ENCODE measurements around the gene NUP98. TPM values are rescaled to one million over a fixed set of nuclear protein-coding genes. Genes with fewer than 3 reads are reported as not detected.
"Not testable (repeated sequence)": the region's sequence is repeated elsewhere in the genome, so short reads cannot be mapped to it uniquely, and the experiment has no call there.

The NUP98 gene
- total RNA-seq, 1 experiment from 2014 or later = 59.7 TPM

DNA sequence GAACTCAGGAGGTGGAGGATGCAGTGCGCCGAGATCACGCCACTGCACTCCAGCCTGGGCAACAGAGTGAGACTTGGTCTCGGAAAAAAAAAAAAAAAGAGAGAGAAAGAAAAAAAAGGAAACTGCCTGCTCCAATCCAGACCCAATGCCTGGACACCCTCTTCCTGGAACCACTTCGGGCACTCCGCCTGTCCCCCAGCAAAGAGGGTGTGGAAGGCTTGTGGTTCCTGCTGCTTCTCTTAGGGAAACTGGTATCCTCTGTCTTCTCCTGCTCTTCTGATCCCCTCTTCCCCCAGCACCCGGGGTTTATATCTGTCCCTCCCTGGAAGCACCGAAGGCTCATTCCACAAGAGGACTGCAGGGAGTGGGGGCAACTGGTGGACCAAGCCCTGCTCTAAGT is 139.1 kb downstream of the NUP98 start:
- no peaks in the 10 kb centered on the region for H3F3A ChIP-seq (ENCODE audit: insufficient read depth, low read depth)
- peaks cover 7% of the 10 kb centered on the region; the same call in 1 of the 2 replicates for H3K27me3 ChIP-seq (ENCODE audit: insufficient read depth, low read depth)
- POLR2A ChIA-PET (ENCODE audit: unreplicated experiment) = no interaction called here

GRCh38 chr11:3657331-3657730 is 140.0 kb downstream of the NUP98 start:
- H3K4me3 ChIP-seq; H3K4me1 ChIP-seq (replicated peaks; ENCODE audit: insufficient read depth); BruUV-seq (replicated peaks); H3K27me3 ChIP-seq (ENCODE audit: insufficient read depth, low read depth); DNase-seq; H3K4me2 ChIP-seq; H3K9me3 ChIP-seq (ENCODE audit: insufficient read depth, low read depth); POLR2A ChIA-PET (ENCODE audit: unreplicated experiment); H2AFZ ChIP-seq; intact Hi-C loops (cut with micrococcal nuclease; ENCODE audit: unreplicated experiment); H3K9me2 ChIP-seq (ENCODE audit: insufficient read depth); H3K36me3 ChIP-seq (ENCODE audit: low read depth); CTCF ChIA-PET; H3F3A ChIP-seq (ENCODE audit: insufficient read depth, low read depth); H4K20me1 ChIP-seq (ENCODE audit: insufficient read depth); H3K27ac ChIP-seq; H3K79me2 ChIP-seq (ENCODE audit: low read depth): not testable (repeated sequence)

More for the DNA sequence above, 139.1 kb downstream of the NUP98 start:
- Histone ChIP-seq H3K36me3 (ENCODE audit: low read depth) (no peaks in the 10 kb centered on the region), H3K4me3 (no peak overlapping the region), H3K4me1 (replicated peaks; ENCODE audit: insufficient read depth) (no peaks in the 10 kb centered on the region), H3K27ac (no peak overlapping the region), H4K20me1 (ENCODE audit: insufficient read depth) (no peaks in the 10 kb centered on the region), H3K9me2 (ENCODE audit: insufficient read depth) (no peaks in the 10 kb centered on the region), H3K79me2 (ENCODE audit: low read depth) (no peaks in the 10 kb centered on the region), H3K4me2 (no peak overlapping the region), H3K9me3 (ENCODE audit: insufficient read depth, low read depth) (no peaks in the 10 kb centered on the region), H2AFZ (no peak overlapping the region)
- CTCF ChIA-PET = no interaction called here
- intact Hi-C loops (cut with micrococcal nuclease; ENCODE audit: unreplicated experiment) = no loop called here
- no TSS peak for BruUV-seq (replicated peaks)
- no peak for TF ChIP-seq EZH2 (IDR thresholded peaks at IDR 0.05; ENCODE audit: low read depth)
- no peak for TF ChIP-seq CTCF (conservative IDR thresholded peaks at IDR 0.05)
- no peak for DNase-seq

DNA sequence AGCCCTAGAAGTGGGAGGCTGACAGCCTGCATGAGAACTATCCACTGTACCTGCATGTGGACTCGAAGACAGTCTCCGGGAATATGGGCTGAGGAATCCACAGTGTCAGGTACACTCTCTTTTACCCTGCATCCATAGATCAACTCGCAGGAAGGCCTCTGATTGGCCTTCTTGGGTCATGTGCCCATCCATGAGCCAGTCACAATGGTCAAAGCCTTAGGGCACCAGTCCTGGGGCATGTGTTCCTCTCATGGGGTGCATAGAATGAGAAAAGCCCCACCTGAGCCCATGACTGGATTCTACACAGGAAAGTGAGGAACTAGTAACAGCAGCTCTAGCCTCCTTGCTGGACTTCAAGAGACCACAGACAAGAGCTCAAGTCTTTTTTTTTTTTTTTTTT is 141.8 kb downstream of the NUP98 start:
- H3F3A ChIP-seq (ENCODE audit: insufficient read depth, low read depth) = no peaks in the 10 kb centered on the region
- intact Hi-C loops (cut with micrococcal nuclease; ENCODE audit: unreplicated experiment) = no loop called here
- no peak overlapping the region for H2AFZ ChIP-seq
- no peak for TF ChIP-seq CTCF (conservative IDR thresholded peaks at IDR 0.05)
- no peak for TF ChIP-seq EZH2 (IDR thresholded peaks at IDR 0.05; ENCODE audit: low read depth)
- H3K27ac ChIP-seq = no peak overlapping the region
- H3K36me3 ChIP-seq (ENCODE audit: low read depth) = no peaks in the 10 kb centered on the region
- no peaks in the 10 kb centered on the region for H4K20me1 ChIP-seq (ENCODE audit: insufficient read depth)
- H3K27me3 ChIP-seq (ENCODE audit: insufficient read depth, low read depth) = peaks cover 7% of the 10 kb centered on the region; the same call in 1 of the 2 replicates
- BruUV-seq (replicated peaks) = no TSS peak
- H3K4me1 ChIP-seq (replicated peaks; ENCODE audit: insufficient read depth) = no peaks in the 10 kb centered on the region
- ChIA-PET POLR2A (ENCODE audit: unreplicated experiment) (no interaction called here), CTCF (no interaction called here)
- no peaks in the 10 kb centered on the region for H3K9me2 ChIP-seq (ENCODE audit: insufficient read depth)
- H3K79me2 ChIP-seq (ENCODE audit: low read depth) = no peaks in the 10 kb centered on the region
- H3K4me2 ChIP-seq = no peak overlapping the region
- H3K9me3 ChIP-seq (ENCODE audit: insufficient read depth, low read depth) = no peaks in the 10 kb centered on the region
- no peak for DNase-seq
- H3K4me3 ChIP-seq = no peak overlapping the region

DNA sequence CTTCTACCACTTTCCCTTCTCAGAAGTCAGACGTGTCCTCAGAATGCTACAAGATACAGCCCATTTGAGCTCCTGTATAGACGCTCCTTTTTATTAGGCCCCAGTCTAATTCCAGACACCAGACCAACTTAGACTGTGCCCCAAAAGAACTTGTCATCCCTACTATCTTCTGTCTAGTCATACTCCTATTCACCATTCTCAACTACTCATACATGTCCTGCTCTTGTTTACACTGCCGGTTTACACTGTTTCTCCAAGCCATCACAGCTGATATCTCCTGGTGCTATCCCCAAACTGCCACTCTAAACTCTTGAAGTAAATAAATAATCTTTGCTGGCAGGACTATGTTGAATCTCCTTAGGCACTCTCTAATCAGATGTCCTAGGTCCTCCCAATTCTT is 144.8 kb downstream of the NUP98 start:
- H3K36me3 ChIP-seq (ENCODE audit: low read depth); intact Hi-C loops (cut with micrococcal nuclease; ENCODE audit: unreplicated experiment); H4K20me1 ChIP-seq (ENCODE audit: insufficient read depth); H3K4me3 ChIP-seq; DNase-seq; H2AFZ ChIP-seq; H3K9me3 ChIP-seq (ENCODE audit: insufficient read depth, low read depth); H3K4me2 ChIP-seq; H3K9me2 ChIP-seq (ENCODE audit: insufficient read depth); BruUV-seq (replicated peaks); CTCF ChIA-PET; H3F3A ChIP-seq (ENCODE audit: insufficient read depth, low read depth); H3K4me1 ChIP-seq (replicated peaks; ENCODE audit: insufficient read depth); H3K79me2 ChIP-seq (ENCODE audit: low read depth); POLR2A ChIA-PET (ENCODE audit: unreplicated experiment); H3K27ac ChIP-seq: not testable (repeated sequence)
- H3K27me3 ChIP-seq (ENCODE audit: insufficient read depth, low read depth) = peaks cover 22% of the 10 kb centered on the region

DNA sequence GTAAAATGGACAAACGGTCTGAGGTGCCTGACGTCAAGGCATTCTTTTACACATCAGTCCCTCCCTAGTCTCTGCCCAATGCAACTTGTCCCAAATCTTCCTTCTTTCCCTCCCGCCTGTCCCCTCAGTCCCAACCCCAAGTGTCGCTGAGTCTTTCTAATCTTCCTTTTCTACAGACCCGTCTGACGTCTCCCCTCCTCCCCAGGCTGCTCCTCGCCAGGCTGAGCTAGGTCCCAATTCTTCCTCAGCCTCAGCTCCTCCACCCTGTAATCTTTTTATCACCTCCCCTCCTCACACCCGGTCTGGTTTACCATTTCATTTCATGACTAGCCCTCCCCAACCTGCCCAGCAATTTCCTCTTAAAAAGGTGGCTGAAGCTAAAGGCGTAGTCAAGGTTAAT is 148.0 kb downstream of the NUP98 start:
- peaks cover 15% of the 10 kb centered on the region for H3K27me3 ChIP-seq (ENCODE audit: insufficient read depth, low read depth)
- H3K9me2 ChIP-seq (ENCODE audit: insufficient read depth); H3K9me3 ChIP-seq (ENCODE audit: insufficient read depth, low read depth); intact Hi-C loops (cut with micrococcal nuclease; ENCODE audit: unreplicated experiment); H3K36me3 ChIP-seq (ENCODE audit: low read depth); H2AFZ ChIP-seq; H4K20me1 ChIP-seq (ENCODE audit: insufficient read depth); POLR2A ChIA-PET (ENCODE audit: unreplicated experiment); H3K27ac ChIP-seq; H3K79me2 ChIP-seq (ENCODE audit: low read depth); DNase-seq; BruUV-seq (replicated peaks); H3K4me3 ChIP-seq; H3K4me2 ChIP-seq; CTCF ChIA-PET; H3K4me1 ChIP-seq (replicated peaks; ENCODE audit: insufficient read depth); H3F3A ChIP-seq (ENCODE audit: insufficient read depth, low read depth): not testable (repeated sequence)

DNA sequence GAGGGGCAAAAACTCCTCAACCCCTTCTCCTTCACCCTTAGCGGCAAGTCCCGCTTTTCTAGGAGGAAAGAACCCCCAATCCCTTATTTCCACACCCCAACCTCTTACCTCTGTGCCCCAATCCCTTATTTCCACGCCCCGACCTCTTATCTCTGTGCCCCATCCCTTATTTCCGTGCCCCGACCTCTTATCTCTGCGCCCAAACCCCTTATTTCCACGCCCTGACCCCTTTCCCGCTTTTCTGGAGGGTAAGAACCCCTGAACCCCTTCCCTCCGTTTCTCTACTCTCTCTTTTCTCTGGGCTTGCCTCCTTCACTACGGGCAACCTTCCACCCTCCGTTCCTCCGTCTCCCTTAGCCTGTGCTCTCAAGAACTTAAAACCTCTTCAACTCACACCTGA is 148.5 kb downstream of the NUP98 start:
- intact Hi-C loops (cut with micrococcal nuclease; ENCODE audit: unreplicated experiment); CTCF ChIA-PET; H3F3A ChIP-seq (ENCODE audit: insufficient read depth, low read depth); H3K36me3 ChIP-seq (ENCODE audit: low read depth); H3K79me2 ChIP-seq (ENCODE audit: low read depth); H2AFZ ChIP-seq; H3K9me3 ChIP-seq (ENCODE audit: insufficient read depth, low read depth); H3K4me1 ChIP-seq (replicated peaks; ENCODE audit: insufficient read depth); H3K27ac ChIP-seq; H3K4me2 ChIP-seq; POLR2A ChIA-PET (ENCODE audit: unreplicated experiment); H4K20me1 ChIP-seq (ENCODE audit: insufficient read depth); H3K4me3 ChIP-seq; BruUV-seq (replicated peaks); DNase-seq; H3K9me2 ChIP-seq (ENCODE audit: insufficient read depth): not testable (repeated sequence)
- H3K27me3 ChIP-seq (ENCODE audit: insufficient read depth, low read depth) = peaks cover 15% of the 10 kb centered on the region
